Stimulated activated CD4-positive, alpha-beta T cell treated with anti-CD3 and anti-CD28 coated beads, Interleukin-2, amount 100 ng/mL, for 48 hours (primary cell): ENCODE data around the gene FHOD1.
A peak's percentile ranks its signal among the peaks of the same experiment; 100 is the strongest.

ENCODE experiments used
- DNase-seq, 2 donors: peaks; one replicate each; pipeline ENCODE4 v3.0.0-alpha.2; 2020

The FHOD1 gene

DNA sequence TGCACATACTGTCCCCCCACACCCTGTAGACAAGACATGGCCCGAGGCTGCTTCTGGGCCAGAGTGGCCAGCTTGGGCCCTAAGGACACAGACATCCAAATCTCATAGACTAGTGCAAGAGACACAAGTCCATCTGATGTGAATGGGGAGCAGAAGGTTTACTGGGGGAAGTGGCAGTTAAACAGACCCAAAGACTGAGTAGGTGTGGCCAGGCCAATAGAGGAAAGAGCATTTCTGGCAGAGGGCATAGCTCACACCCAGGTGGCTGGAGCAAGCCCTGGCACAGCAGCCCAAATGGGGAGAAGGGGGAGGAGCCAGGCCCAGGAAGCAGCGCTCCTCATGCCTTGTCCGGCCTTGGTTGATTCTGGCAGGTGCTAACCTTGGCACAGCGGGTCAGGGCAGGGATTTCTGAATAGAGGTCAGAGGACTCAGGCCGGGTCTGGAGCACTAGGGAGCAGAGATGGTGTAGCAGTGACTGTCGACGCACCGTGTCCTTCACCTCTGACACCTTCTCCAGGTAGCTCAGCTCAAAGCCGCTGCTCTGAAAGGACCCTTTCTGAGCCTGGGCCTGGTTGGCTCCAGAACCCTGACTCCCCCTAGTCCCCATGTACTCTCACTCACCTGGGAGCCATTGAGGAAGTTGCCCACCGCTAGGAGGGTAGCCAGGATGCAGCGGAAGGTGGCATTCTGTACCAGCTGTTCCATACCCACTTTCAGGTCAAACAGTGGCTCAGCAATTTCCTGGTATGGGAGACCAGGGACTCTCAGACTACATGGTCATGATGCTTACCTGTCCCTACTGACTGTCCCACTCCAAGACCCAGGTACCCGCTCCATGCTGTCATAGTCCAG lies 16.2 kb downstream of the FHOD1 start:
- no peak for DNase-seq

DNA sequence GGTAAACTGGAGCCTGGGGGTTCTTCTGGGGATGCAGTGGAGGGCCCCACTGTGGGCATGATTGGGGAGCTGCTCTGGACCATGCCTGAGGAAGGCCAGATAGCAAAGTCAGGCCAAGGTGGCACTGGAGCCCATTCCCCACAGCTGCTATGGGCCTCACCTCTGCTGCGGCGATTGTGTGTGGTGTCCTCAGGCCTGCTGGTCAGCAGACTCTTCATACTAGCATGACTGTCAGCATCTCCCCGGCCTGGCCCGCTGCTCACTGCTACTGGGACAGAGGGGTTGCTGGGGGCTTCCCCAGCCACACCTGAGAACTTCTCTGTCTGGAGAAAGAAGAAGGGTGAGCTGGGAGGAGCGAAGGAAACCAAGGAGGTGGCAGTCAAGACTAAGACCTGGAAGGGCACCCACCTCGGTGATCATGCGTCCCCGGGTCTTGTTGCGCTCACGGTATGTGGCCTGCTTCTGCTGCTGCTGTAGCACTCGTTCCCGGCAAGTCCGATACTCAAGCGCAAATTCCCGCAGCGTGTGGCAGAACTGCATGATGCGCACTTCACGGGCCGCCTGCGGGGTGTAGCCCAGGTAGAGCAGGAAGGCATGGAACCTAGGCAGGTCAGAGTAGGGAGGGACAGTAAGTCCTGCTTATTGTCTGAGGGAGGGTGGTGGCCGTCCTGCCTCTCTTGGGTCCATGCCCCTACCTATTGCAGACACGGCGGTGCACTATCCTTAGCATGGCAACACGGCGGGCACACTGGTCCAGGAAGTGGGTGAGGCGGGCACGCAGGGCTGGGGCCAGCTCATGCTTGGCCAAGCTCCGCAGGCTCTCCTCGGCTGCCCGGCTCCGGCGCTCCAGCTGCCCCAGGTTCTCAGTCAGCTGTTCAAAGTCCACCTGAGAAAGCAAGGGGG lies 17.1 kb downstream of the FHOD1 start:
- DNase-seq: no peak

- DNase-seq: no peak
Observed at GRCh38 chr16:67228905-67229304, 18.4 kb downstream of the FHOD1 start.

GRCh38 chr16:67228034-67228785 lies 19.1 kb downstream of the FHOD1 start:
- DNase-seq: no peak

- DNase-seq: no peak
Observed at GRCh38 chr16:67227567-67227921, 19.7 kb downstream of the FHOD1 start.

DNA sequence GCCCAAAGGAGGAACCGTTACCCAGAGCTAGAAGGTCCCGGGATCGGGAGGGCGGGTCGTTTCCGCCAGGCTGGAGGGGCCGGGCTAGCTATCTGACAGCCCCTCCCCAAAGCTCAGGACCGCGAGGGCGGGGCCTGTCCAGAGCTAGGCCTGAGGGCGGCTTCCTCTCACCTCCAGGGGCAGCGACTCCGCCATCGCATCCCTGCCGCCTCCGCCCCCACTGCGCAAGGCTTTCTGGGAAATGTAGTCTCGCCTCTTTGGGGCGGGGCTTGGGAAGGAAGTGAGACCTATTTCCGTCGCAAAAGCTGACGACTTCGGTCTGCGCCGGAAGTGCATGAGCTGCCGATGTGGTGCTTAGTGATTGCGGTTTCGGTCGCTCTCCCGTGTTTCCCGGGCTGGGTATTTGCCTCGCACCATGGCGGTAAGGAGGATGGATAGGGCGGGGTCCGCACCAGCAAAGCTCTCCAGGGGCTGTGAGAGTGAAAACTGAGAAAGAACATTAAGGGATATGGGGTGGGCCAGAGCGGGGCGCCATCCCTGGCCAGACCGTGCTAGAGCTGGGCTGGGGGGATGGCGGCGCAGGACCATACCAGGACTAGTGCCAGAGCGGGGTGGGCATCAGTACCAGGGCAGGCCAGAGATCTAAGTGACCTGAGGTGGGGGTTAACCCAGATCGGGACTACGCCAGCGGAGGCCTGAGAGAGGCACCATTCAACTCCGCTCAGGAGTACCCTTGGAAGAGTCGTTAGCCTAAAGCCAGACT lies 20.3 kb downstream of the FHOD1 start, which contains the start of gene TMEM208:
Gene TMEM208 (plus strand): TSS at position 327 of the 763 bp plus-strand sequence. CDS start 89 bp downstream, at position 416.
- DNase-seq: peak; percentile 99

GRCh38 chr16:67226295-67226803 lies 20.9 kb downstream of the FHOD1 start:
- DNase-seq: no peak

- DNase-seq: no peak
Observed at GRCh38 chr16:67223992-67224391, 23.3 kb downstream of the FHOD1 start.

DNA sequence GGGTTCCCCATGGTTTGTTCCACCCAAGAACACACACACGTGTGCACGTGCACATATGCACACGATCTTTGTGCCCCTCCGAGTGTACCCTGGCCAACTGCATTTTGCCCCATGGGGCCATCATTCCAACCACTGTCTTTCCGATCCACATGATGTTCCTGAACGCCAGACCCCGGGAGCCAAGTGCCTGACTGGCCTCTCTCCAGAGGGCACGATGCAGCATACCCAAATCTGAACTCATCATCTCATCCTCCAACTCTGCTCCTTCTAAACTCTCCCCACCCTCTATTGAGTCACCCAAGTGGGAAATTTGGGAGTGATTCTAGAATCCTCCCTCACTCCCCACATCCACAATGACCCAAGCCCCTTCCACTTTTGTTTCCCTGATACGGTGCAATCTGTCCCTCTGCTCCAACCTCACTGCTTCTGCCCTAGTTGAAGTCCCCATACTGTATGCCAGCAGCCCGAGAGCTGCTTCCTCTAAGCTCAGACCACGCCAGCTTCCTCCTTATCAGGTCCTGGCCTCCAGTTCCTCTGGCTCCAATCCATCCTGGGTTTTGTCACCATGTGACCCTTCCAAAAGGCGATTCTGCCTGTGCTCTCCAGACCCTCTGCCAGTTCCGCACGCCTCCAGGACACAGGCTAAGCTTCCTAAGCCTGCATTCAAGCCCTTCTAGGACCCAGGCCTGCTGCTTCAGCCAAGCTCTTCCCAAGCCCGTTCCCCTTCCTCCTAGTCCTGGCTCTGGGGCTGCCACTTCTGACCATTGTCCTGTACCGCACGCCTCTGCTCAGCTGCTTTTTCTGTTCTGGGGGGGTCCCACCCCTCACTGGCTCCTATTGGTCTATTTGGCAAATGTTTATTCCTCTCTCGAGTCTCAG lies 30.4 kb downstream of the FHOD1 start:
- no peak for DNase-seq

- DNase-seq: no peak
Observed at GRCh38 chr16:67215706-67216105, 31.6 kb downstream of the FHOD1 start.

DNA sequence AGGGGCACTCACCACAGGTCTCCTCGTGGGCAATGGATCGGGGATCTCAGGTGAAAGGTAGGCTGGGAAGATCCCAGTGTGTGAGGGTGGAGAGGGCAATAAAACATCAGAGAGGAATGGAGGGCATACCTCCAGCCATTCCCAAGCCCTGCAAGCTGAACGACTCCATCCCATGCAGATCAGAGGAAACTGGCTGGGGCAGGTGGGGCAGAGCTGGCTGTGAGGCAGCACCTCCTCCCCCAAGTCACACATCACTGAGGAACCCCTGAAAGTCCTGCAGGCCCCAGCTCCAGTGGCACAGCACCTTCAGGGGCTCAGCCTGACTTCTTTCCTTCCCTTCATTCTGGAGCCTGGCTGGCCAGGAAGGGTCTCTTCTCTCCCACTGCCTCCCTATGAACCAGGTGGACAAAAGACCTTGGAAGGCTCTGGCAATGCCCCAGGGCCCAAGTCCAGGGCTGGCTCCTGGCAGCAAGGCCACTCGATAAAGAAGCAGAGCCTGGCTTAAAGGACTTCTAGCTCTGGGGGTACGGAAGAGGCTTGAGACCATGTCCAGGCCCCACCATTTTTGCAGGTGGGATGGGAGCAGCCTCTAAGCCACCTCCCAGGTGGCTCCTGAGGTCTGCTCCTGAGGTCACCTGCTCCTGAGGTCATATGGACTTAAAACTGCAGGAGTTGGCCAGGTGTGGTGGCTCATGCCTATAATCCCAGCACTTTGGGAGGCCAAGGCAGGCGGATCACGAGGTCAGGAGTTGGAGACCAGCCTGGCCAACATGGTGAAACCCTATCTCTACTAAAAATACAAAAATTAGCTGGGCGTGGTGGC lies 33.9 kb downstream of the FHOD1 start:
- DNase-seq: no peak

DNA sequence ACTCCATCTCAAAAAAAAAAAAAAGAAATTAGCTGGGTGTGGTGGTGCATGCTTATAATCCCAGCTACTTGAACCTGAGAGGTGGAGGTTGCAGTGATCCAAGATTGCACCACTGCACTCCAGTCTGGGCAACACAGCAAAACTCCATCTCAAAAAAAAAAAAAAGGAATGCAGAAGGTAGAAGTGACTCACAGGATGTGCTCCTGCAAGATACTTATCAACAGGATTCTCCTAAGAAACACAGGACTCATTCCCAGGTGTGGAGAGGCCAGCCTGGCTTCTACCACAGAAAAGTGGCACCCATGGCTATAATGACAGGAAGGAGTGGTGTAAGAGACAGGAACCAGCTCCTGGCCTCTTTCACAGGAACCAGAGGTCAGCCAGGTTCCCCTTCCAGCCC lies 34.5 kb downstream of the FHOD1 start:
- DNase-seq: no peak

DNA sequence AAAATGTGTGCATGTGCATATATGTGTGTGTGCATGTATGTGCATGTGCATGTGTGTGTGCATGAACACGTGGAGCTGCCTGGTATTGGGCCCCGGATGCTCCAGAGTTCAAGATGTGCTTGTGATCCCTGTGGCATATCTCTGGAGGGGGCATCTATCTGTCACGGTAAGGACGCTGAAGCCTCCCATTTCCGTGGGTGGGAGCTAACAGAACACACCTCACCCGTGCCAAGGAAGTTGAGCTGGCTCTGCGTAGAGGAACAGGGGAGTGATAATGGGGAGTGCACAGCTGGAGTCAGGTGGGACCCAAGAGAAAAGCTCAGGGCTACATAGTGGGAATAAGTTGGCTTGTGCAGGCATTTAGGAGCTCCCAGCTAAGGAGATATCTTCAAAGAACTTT lies 35.6 kb downstream of the FHOD1 start:
- DNase-seq: no peak

GRCh38 chr16:67210069-67210937 lies 37.0 kb downstream of the FHOD1 start:
- DNase-seq: no peak

GRCh38 chr16:67209565-67209964 lies 37.7 kb downstream of the FHOD1 start:
- DNase-seq: no peak

DNA sequence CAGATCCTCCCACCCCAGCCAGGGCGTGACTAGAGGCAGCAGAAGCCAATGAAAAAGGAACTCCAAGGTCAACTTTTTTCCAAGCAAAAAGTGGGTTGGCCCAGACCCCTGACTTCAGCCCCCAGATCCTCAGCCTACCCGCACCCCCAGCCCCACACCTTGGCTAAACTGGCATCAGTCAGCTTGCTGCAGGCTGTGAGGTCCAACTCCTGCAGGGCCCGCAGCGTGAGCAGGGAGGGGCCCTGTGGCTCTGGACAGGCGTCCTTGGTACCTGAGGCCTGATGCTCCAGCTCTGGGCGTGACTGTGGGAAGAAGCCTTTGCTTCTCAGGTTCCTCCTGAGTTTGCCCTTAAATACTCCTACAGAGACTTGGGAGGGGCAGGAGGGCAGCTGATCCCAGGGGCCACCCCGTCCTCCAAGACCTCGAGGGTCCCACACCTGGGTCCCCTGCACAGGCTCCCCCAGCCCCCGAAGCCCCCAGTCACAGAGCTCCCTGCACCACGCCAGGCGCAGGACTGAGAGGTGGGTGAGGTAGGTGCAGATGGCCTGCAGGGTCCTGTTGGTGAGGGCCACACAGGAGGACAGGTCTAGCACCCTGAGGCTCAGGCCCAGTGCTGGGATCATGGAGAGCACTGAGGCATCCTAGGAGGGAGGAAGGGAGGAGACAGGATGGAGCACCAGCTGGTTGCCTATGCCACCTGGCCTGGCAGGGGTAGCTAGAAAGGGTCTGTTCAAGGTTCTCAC lies 39.0 kb downstream of the FHOD1 start:
- no peak for DNase-seq

DNA sequence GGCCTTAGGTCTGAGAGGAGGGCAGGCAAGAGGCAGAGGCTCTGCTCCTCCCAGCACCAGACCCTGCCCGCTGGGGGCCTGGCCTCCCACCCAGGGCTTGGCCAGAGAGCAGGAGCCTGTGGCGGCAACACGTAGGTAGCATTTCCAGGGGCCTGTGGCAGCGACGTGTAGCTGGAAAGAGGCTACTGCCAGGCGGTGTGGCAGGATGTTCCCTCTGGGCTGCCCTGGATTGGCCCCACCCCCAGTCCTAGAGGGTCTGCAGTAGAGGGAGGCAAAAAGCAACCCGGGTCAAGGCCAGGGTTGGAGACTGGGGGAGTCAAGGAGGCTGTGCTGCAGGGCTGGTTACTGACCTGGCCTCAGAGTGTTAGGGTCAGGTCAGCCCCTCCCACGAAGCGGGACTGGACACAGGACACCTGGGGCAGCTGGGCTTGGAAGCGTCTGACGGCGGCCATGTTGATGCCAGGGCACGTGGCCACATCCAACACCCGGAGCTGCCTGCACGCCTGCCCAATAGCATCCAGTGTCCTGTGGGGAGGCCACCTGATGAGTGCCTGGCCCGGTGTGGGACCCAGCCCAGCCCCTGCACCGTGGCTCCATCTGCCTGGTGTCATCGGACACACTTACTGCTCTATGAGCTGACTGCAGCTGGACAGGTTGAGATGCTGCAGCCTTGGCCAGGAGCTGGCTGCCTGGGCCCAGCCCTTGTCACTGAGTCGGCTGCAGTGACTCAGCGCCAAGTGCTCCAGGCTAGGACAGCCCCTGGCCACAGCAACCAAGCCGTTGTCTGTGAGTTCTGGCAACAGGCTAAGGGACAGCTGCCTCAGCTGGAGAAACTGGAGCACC lies 39.8 kb downstream of the FHOD1 start:
- no peak for DNase-seq
